Measurements from ENCODE around the gene CACNB2.

The CACNB2 gene

GRCh38 chr10:18298256-18298655 is 158.0 kb downstream of the CACNB2 start:
- DNase-seq, result no peak

- DNase-seq, result no peak
These were observed 163.9 kb downstream of the CACNB2 start for GRCh38 chr10:18303851-18304801.

GRCh38 chr10:18306031-18306430 is 165.8 kb downstream of the CACNB2 start:
- no peak for DNase-seq

GRCh38 chr10:18308600-18308999 is 168.4 kb downstream of the CACNB2 start:
- DNase-seq, result no peak

- DNase-seq, result no peak
These were observed 170.5 kb downstream of the CACNB2 start for GRCh38 chr10:18310761-18311160.

- DNase-seq, result no peak
These were observed 172.3 kb downstream of the CACNB2 start for GRCh38 chr10:18312374-18313139.

GRCh38 chr10:18313140-18313530 is 172.9 kb downstream of the CACNB2 start:
- DNase-seq, result no peak

GRCh38 chr10:18313626-18314025 is 173.4 kb downstream of the CACNB2 start:
- no peak for DNase-seq

GRCh38 chr10:18319628-18320027 is 179.4 kb downstream of the CACNB2 start:
- no peak for DNase-seq

- no peak for DNase-seq
These were observed 181.1 kb downstream of the CACNB2 start for GRCh38 chr10:18321371-18321770.

GRCh38 chr10:18323916-18324315 is 183.7 kb downstream of the CACNB2 start:
- DNase-seq, result no peak

GRCh38 chr10:18325410-18325809 is 185.2 kb downstream of the CACNB2 start:
- DNase-seq, result no peak

GRCh38 chr10:18325889-18326531 is 185.8 kb downstream of the CACNB2 start:
- no peak for DNase-seq

- DNase-seq, result no peak
These were observed 188.7 kb downstream of the CACNB2 start for GRCh38 chr10:18328941-18329340.

GRCh38 chr10:18332048-18332447 is 191.8 kb downstream of the CACNB2 start:
- no peak for DNase-seq

- DNase-seq, result no peak
These were observed 192.3 kb downstream of the CACNB2 start for GRCh38 chr10:18332484-18332883.

GRCh38 chr10:18333621-18334020 is 193.4 kb downstream of the CACNB2 start:
- DNase-seq, result no peak

- no peak for DNase-seq
These were observed 194.1 kb downstream of the CACNB2 start for GRCh38 chr10:18334116-18334867.

- DNase-seq, result no peak
These were observed 200.3 kb downstream of the CACNB2 start for GRCh38 chr10:18340496-18341051.

- DNase-seq, result no peak
These were observed 200.8 kb downstream of the CACNB2 start for GRCh38 chr10:18341055-18341454.

- DNase-seq, result no peak
These were observed 203.3 kb downstream of the CACNB2 start for GRCh38 chr10:18343573-18343972.

- DNase-seq, result no peak
These were observed 205.1 kb downstream of the CACNB2 start for GRCh38 chr10:18345308-18345707.
